Adipose tissue (tissue), 3 donors: ENCODE measurements around the gene ANO2. TPM values are rescaled to one million over a fixed set of nuclear protein-coding genes. Genes with fewer than 3 reads are reported as not detected.

ENCODE experiments used
- H3K27ac ChIP-seq: one replicate; pipeline ENCODE4 v1.5.1; 2013; ENCODE audit warnings: low read depth, low read length
- WGBS, 3 donors: extraction: QIAGEN DNeasy Blood & Tissue Kit; methylation state at CpG; one replicate each; pipeline ENCODE4 v1.1.7; 2013; 5-methylcytosine and 5-hydroxymethylcytosine counted together
- polyA plus RNA-seq, 3 donors: library from polyadenylated mRNA; stranded (reverse); fragments of 200-250 nt; gene quantifications; one replicate each; pipeline ENCODE4 v1.2.3, GENCODE V29; 2013
- donor health status: healthy with polysubstance abuse.
- donor health status: Bipolar disorder and iron deficiency.
- donor health status: healthy.

ANO2 gene
- polyA plus RNA-seq, 3 donors = 1.0 to 11.7 (median 6.6) TPM

DNA sequence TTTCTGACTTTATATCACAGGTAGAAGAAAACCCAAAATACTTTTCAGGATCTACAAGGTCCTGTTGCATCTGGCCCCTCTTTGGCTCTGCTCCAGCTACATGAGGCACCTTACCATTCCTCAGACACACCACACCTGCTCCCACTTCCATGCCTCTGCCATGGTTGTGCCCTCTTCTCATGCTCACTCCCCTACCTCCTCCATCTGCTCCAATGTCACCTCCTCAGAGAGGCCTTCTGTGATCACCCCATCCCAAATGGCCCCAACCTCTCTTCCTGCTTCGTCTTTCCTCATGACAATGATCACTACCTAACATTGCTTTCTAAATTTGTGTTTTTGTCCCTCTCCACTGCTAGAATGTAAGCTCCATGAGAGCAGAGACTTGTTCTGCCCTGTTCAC is 174.3 kb downstream of the ANO2 start:
- H3K27ac ChIP-seq = no peak overlapping the region
- 85 to 95% (median 91%) methylated on average over 1 of the region's 1 CpG for WGBS, 3 donors

DNA sequence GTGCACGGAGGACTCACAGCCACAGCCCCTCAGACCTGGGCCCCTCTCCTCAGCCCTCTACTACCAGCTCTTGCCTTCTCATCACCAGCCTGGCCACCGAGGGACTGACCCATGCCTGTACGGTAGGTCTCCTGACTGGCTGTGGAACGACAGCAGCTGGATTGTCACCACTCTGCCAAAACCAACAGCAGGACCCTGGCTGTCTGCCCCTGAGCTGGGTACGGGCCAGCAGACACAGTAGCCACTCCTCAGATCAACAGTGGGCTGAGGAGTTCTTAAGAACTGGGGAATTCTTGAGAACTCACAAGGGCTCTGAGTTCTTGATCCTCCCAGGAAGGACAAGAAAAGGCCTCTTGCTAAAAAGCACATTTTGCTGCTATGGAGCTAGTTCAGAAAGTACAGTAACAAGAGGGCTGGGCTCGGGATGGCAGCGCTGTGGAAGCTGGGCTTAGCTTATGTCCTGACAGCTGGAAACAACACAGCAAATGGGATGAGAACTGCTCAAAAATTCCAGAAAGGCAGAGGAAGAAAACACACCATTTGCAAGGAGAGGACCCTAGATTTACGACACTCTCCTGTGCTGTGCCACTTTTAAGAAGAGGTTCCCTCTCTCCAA is 176.4 kb downstream of the ANO2 start:
- 52 to 68% (median 62%) methylated on average over 8 of the region's 8 CpGs for WGBS, 3 donors
- no peak overlapping the region for H3K27ac ChIP-seq

DNA sequence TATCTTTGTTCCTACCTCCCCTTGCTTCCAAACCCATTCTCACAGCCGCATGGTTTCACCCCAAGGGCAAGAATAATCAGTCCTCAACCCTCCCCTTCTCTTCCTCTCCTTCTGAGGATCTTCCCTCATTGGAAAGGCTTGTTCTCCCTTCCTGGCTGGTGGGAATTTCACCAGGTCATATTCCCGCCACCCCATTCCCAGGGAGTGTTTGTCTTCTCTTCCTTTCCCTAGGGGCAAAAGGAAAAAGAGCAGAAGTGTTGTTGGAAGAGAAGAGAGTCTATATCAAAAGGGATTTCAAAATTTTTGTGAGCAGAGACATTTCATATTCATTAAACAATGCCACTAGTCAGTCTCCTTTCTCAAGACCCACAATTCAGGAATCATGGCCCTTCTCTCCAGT is 176.9 kb downstream of the ANO2 start:
- H3K27ac ChIP-seq = no peak overlapping the region
- WGBS, 3 donors = 52 to 75% (median 70%) methylated on average over 2 of the region's 2 CpGs

DNA sequence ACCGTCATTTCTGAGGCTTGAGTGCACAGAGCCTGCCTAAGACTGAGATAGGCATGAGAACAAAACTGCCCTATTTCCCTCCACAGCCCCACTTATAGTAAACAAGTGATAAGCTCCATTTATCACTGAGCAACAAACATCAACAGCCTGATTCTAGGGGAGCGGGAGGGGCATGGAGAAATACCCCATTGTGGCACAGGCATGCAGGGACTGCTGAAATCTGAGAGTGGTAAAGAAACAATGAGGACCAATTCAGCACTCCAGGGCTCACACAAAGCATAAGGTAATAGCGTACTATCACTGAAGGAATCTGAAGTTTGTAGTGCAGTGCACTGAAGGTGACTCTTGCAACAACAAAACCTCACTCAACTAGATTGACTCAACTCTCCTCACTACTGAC is 186.7 kb downstream of the ANO2 start:
- 56 to 88% (median 87%) methylated on average over 3 of the region's 3 CpGs for WGBS, 3 donors

DNA sequence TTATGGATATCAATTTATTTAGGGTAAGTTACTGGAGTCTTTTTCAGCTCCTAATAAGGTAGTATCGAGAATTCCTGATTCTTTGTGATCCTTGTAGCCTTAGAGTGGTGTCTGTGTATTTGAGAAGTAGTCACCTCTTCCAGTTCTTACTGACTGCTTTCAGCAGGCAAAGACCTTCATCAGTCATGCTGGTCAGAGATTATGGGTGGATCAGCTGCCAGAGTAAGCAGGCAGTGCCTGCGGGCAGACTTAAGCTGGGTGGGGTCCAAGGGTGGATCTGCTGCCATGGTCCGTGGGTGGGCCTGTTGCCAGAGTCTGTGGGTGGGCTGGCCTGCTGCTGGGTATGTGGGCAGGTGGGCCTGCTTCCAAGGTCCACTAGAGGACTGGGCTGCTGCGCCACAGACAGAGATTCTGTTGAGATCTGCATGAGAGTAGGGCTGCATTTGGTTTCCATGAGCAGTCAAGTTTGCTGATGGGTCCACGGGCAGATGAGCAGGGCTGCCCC is 188.7 kb downstream of the ANO2 start:
- 82 to 92% (median 88%) methylated on average over 5 of the region's 5 CpGs for WGBS, 3 donors
- H3K27ac ChIP-seq = no peak overlapping the region

More for the DNA sequence above, 186.7 kb downstream of the ANO2 start:
- no peak overlapping the region for H3K27ac ChIP-seq

DNA sequence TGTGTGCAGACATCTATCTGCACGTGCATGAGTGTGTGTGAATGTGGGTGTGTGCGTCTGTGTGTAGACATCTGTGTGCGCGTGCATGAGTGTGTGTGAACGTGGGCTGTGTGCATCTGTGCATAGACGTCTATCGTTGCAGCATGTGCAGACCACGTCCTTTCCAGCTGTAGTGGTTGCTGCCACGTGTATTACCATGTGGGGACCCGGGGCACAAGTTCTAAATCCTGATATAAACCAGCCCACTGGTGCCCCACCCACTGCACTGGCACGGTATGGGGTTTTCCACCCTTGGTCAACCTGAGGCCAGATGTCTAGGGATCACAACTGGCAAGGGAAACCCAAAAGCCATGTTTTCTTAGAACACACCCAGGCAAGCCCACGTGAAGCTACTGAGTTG is 197.0 kb downstream of the ANO2 start:
- no peak overlapping the region for H3K27ac ChIP-seq
- WGBS, 3 donors = 75 to 84% (median 79%) methylated on average over 12 of the region's 12 CpGs

DNA sequence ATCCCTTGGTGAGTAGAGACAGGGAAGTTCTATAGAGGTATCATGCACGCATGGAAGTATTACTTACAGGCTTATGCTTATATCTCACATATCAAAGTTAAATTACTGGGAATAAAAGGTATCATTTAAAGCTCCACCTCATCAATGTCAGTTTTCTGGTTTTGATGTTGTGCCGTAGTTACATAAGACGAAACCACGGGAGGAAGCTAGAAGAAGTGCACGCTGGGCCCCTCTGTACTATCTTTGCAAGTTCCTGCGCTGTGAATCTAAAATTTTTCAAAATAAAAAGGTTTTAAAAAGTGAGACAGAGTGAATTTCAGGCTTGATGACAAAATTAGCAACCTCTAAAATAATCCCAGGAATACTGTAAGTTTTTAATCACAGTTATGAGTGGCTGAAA is 198.1 kb downstream of the ANO2 start:
- H3K27ac ChIP-seq = no peak overlapping the region
- 58 to 82% (median 68%) methylated on average over 6 of the region's 6 CpGs for WGBS, 3 donors

DNA sequence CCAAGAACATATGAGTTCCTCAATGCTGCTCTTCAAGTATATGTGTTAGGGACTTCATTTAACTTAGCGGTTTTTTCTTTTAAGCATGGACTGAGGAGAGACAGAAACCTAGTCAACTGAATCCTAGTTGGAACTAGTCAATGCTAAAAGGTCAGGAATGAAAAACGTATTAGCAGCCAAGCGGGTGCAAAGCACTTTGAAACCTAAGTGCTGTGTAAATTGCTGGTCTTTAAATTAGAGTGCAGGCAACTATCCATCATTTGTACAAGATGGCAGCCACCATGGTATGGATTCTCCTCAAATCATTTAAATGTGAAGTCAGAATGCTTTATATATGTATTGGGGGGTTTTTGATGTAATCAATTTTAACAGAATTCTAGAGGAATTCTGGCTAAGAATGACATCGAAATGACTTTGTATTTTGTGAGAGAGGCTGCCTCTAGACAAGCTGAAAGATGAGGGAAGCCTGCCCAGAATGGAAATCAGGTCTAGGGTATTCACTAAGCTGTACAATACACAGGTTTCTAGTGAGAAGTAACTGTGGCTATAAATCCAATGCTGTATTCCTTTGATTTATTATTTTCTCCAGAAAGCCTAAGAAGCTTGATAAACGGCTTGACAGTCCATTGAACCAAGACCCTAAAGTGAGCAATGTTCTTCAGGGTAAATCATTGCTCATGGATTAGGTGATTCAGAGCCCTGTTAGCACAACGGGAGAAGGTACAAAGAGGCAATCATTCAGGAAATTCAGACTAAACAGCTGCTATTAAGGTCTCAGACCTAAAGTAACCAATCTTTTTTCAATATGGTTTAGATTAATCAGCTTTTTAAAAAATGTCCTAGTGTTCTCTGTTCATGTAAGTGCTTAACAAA is 198.8 kb downstream of the ANO2 start:
- H3K27ac ChIP-seq = no peak overlapping the region
- 71 to 77% (median 76%) methylated on average over 6 of the region's 6 CpGs for WGBS, 3 donors

DNA sequence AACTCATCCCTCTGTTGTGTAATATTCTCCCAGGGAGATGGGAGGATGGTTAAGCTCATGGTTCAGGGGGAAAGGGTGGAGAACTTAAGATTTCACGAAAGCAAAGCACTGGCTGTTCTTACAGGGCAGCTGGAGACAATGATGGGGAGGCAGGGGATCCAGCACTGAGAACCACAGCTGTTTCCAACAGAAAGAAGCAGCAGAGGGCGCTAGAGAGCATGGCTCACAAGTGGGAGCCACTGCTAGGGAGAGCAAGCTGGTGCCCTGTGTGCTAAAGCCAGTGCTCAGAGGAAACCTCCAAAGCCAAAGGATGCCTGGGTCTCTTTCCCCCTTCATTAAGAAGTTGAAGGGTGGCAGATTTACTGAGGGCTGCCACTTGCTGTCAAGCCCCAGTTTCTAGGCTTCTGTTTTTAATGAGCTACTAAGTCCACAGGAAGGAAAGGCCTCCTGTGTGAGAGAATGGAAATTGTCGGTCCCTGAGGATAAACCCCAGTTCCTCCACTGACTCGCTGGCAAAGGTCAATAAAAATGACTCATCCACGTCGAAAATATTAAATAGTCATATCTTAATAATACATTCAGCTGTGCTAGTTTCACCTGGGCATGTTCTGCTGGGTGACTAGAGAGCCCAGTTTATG is 199.7 kb downstream of the ANO2 start:
- 15 to 25% (median 22%) methylated on average over 6 of the region's 6 CpGs for WGBS, 3 donors

DNA sequence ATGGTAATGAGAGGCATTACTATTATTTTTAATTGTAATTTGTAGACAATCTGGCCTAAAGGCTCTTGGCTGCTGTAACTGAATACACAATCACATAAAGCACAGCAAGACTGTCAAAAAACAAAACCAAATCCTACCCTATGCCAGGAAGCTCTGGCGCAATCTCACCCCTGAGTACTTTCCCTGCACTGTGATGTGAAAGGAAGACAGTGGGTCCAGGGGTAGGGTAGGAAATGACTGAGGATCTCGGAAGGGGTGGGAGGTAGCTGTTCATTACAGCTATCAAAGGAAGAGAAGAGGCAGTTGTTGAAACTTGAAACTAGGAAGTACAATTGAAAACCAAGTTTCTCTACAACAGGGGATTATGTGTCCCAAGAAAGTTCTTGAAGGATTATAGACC is 202.8 kb downstream of the ANO2 start:
- no peak overlapping the region for H3K27ac ChIP-seq
- WGBS, 3 donors = 51 to 59% (median 57%) methylated on average over 2 of the region's 2 CpGs

More for the DNA sequence above, 199.7 kb downstream of the ANO2 start:
- H3K27ac ChIP-seq = no peak overlapping the region

DNA sequence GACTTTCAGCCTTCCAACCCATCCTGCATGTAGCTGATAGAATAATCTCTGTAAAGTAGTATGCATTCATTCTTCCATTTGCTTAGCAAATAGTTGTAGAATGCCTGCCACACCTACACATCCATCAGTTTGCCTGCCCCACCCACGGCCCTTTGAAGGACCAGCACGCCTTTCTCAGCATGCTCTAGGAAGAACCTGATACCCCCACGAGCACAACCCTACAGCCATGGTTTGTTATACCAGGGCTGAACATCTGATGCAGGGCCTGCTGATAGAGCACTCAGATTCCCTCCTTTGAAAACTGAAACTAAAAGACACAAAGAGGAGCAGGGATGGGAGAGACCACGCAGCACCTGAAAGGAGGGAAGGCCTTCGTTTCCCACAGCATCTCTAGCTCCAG is 205.1 kb downstream of the ANO2 start:
- WGBS, 3 donors = 53 to 78% (median 76%) methylated on average over 5 of the region's 5 CpGs
- H3K27ac ChIP-seq = no peak overlapping the region

DNA sequence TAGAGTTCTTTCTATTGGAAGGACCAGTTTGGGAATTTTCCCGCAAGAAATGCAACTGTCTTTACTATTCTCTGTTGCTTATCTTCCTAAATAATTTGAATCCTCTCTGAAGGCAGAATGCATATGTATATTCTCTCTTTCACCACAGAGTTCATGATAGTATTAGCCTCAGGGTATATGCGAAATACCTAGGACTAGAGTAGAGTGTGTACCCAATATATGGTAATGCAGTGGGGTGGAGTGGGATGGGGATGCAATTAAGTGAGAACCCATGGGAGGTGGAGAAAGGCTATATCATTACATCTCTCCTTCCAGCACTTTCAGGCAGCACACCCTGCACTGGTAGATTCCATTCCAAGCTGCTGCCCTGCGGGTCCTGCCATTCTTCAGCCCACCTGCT is 207.3 kb downstream of the ANO2 start:
- WGBS, 3 donors = 96 to 99% (median 97%) methylated on average over 3 of the region's 3 CpGs
- H3K27ac ChIP-seq = no peak overlapping the region

DNA sequence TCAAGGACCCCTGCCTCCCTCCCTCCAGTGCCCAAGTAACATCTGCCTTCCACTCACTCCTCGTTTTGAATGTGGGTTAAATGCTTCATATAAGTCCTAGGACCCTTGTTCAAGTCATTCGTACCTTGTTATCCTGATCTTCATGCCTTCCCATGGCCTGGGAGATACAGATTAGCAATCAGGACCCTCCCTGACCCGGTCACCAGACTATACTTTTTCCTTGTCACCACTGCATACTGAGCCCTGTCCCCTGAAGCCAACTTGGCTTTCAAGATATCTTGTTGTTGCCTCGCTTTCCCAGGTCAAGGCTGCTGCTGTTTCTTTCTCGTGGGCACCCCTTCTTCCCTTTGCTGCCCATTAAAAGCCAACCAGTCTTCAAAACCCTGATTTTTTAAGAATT is 208.5 kb downstream of the ANO2 start:
- 74 to 89% (median 81%) methylated on average over 5 of the region's 5 CpGs for WGBS, 3 donors

DNA sequence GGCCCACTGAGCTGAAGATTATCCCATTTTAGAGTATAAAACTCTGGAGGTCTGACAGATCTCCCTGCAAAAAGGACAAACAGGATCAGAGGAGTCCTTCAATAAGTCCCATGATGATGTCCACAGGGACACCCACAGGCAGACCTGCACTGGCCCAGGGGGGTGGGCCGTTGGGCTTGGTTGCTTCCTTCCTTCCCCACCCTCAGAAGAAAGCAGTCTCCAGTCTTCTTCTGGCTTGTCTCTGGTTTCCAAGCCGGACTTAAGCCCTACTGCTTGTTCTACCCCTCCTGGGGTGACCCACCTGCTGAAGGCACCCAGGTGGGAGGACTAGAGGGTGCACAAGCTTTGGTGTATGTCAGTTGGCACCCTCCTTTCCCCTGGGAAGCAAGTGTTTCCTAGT is 209.0 kb downstream of the ANO2 start:
- H3K27ac ChIP-seq = no peak overlapping the region
- WGBS, 3 donors = 58 to 79% (median 69%) methylated on average over 2 of the region's 2 CpGs

More for the DNA sequence above, 208.5 kb downstream of the ANO2 start:
- H3K27ac ChIP-seq = no peak overlapping the region

DNA sequence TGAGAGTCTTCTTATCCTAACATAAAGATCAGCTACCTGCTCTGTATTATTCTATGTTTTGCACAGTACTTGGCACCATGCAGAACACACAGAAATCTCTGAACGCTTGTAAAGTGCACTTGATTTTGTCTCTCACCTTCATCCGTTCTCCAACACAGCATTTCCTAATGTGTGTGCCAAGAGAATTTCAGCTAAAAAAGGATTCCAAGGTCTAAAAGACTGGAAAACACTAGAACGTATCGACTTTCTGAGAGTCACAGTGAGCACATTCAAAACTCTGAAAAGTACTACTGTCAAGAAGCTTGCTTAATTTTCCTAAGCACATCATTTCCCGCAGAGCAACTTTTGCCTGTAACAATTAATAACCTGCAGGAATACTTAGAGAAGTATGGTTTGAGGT is 211.1 kb downstream of the ANO2 start:
- 66 to 86% (median 80%) methylated on average over 5 of the region's 5 CpGs for WGBS, 3 donors
- H3K27ac ChIP-seq = no peak overlapping the region

DNA sequence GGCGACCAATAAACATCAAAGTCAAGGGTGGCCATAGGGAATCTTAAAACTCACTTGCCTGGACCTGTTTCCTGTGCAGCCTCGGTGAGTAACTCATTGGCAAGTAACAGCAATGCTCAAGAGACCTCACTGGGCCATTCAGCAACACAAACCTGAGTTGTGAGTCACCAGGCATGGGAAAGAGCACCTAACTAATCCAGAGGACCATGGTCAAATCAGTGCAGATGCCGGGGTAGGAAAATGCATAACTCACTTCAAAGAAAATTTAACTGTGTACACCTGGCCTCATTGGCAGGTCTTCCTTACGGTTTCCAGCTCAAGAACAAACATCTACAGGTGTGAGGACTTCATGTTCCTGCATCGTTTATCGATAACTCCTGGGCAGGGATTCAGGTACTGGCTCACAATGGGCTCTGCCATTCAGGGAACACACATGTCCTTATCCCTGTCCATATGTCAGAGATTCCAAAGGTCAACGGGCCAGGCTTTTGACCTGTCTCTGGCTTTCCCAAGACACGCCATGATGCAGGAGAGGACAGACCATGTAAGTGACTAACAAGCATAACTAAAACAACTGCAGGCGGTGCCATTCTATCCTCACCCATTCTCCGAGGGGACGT is 211.8 kb downstream of the ANO2 start:
- H3K27ac ChIP-seq = no peak overlapping the region
- WGBS, 3 donors = 70 to 86% (median 81%) methylated on average over 11 of the region's 11 CpGs

DNA sequence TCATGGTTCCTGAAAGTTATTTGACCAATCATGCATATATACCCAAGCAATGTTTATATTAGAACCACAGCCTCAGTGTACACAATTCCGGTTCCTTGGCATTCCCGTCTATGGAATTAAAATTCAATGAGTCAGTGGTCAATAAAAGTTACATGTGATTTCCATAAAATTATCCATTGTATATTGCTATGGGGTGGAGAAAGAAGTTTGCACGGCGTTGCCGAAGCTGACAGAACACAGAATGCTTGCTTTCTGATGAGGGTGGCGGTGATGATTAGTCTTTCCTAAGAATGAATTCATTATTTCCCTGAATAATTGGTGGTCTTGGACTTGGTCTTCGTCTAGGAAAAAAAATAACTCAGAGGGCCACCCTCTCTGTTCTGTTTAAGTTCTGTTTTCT is 214.1 kb downstream of the ANO2 start:
- 81 to 94% (median 91%) methylated on average over 7 of the region's 7 CpGs for WGBS, 3 donors
- H3K27ac ChIP-seq = no peak overlapping the region

DNA sequence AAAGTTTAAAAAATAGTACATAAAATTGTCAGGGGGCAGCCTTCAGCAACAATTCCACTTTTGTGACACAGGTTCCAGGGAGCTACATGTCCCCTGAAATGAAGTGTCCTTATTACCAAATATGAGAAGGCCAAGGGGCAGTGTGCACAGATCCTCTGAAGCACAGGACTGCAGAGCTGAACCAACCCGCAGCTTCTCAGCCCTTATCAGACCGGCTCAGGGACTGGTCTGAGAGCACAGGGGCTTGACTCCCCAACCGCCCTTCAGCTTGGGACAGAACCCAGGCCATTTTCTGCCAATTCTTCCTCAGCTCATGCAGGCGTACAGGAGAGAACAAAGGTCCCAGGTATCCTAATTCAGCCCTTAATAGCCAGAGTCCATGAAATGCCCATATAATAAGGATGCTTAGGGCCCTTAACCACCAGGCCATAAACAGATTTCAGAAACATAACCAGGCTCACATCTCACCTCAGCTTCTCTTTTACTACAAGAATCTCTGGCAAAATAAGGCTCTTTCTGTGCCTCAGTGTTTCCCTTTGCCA is 221.3 kb downstream of the ANO2 start:
- 70 to 86% (median 74%) methylated on average over 4 of the region's 4 CpGs for WGBS, 3 donors
- no peak overlapping the region for H3K27ac ChIP-seq

DNA sequence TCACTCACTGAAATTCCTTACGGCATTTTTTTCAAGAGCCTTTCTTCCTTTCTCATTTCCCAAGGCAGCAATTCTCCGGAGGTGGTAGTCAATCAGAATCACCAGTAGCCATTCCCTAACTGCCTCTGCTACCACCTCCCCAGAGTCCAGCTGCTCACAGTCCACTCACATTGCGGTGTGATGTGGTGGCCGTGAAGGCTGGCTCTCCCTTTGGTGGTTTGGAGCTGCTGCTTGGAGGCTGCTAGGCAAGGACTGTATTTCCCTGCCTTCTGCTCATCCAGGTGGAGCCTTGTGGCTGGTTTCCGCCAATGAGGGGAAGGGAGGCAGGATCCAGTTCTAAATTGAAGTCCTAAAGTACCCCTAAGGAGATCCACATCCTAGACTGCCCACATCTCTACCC is 222.0 kb downstream of the ANO2 start:
- 74 to 86% (median 85%) methylated on average over 5 of the region's 5 CpGs for WGBS, 3 donors
- no peak overlapping the region for H3K27ac ChIP-seq
